HCT116 (cell line): ENCODE data around the gene MPHOSPH10. TPM values are rescaled to one million over a fixed set of nuclear protein-coding genes. Genes with fewer than 3 reads are reported as not detected.

Experiments used
- ATAC-seq: fragments of 200-7000 bp; cut with Tn5 transposase; 2 replicates; pipeline ENCODE4 v1.9.1; 2020; ENCODE audit warnings: mild to moderate bottlenecking, moderate library complexity
- BruUV-seq: library from RNA; stranded (reverse); fragments of 400-500 nt; replicated peaks from 2 replicates; lab custom pipeline; 2021; lab: Mats Ljungman, UMichigan
- CTCF ChIA-PET: fragments of 300-600 bp; sonication (Branson Sonifier 250); formaldehyde crosslinking; loops from one replicate; lab custom pipeline; 2021; ENCODE audit warnings: antibody characterized with exemption; lab: Charles Lee
- POLR2A ChIA-PET: fragments of 300-600, 350-600 bp; sonication (Branson Sonifier 250); formaldehyde crosslinking; loops from one replicate; lab custom pipeline; 2021; ENCODE audit warnings: antibody characterized with exemption; lab: Charles Lee
- RAD21 ChIA-PET, 2 experiments: fragments of 300-600 bp; sonication (Branson Sonifier 250); formaldehyde crosslinking; loops; one replicate each; lab custom pipeline; 2023; ENCODE audit warnings: low total read pairs in 2 of 2; ENCODE audit not compliant: uncharacterized antibody in 2 of 2, unreplicated experiment in 2 of 2, low non-redundant PET in 1 of 2; lab: Charles Lee
- DNase-seq: peaks from one replicate; pipeline ENCODE4 v3.0.0-alpha.2; 2010; ENCODE audit warnings: low read depth, low spot score
- H2AFZ ChIP-seq: fragments of 200-600 bp; shearing (Covaris generic), sonication (generic); 2 replicates; pipeline ENCODE4 v1.6.1; 2017; ENCODE audit warnings: low read depth, mixed run types, mixed read lengths, antibody characterized with exemption, low read length; ENCODE audit not compliant: poor library complexity, severe bottlenecking
- H3K27ac ChIP-seq: 2 replicates; pipeline ENCODE4 v1.5.1; 2012; ENCODE audit warnings: low read depth, low read length
- H3K27me3 ChIP-seq: fragments of 200-600 bp; sonication (generic); 2 replicates; pipeline ENCODE4 v1.6.1; 2016; ENCODE audit warnings: mixed run types, low read length, mixed read lengths; ENCODE audit not compliant: insufficient read depth
- H3K36me3 ChIP-seq, 2 experiments: fragments of 200-500 bp in 1 of 2; fragments of 200-600 bp in 1 of 2; sonication (Bioruptor generic) in 1 of 2; sonication (generic) in 1 of 2; 2 replicates each; pipeline versions ENCODE4 v1.5.1 to v1.6.1; 2014 to 2016; ENCODE audit warnings: low read length in 2 of 2, inconsistent platforms in 1 of 2, mixed read lengths in 1 of 2, mixed run types in 1 of 2; ENCODE audit not compliant: insufficient read depth in 2 of 2, control insufficient read depth in 1 of 2
- H3K4me1 ChIP-seq, 2 experiments: fragments of 200-600 bp in 1 of 2; sonication (generic) in 1 of 2; 2 replicates each; pipeline versions ENCODE4 v1.5.1 to v1.6.1; 2012 to 2017; ENCODE audit warnings: low read length in 2 of 2, inconsistent platforms in 1 of 2, mild to moderate bottlenecking in 1 of 2, mixed read lengths in 1 of 2, mixed run types in 1 of 2, moderate library complexity in 1 of 2; ENCODE audit not compliant: insufficient read depth in 2 of 2, control insufficient read depth in 1 of 2
- H3K4me2 ChIP-seq: fragments of 200-600 bp; sonication (generic); 2 replicates; pipeline ENCODE4 v1.6.1; 2017; ENCODE audit warnings: mixed run types, low read length, mixed read lengths
- H3K4me3 ChIP-seq, 2 experiments: fragments of 200-600 bp in 1 of 2; sonication (generic) in 1 of 2; replicated peaks in 1 of 2; 2 replicates each; pipeline ENCODE4 v1.5.1; 2011 to 2016; ENCODE audit warnings: low read length in 2 of 2, control low read depth in 1 of 2, low read depth in 1 of 2, mild to moderate bottlenecking in 1 of 2, mixed read lengths in 1 of 2, mixed run types in 1 of 2
- H3K79me2 ChIP-seq: fragments of 200-600 bp; sonication (generic); 2 replicates; pipeline ENCODE4 v1.6.1; 2017; ENCODE audit warnings: mild to moderate bottlenecking, mixed run types, low read length, moderate library complexity, mixed read lengths; ENCODE audit not compliant: insufficient read depth
- H3K9ac ChIP-seq: fragments of 200-600 bp; sonication (generic); 2 replicates; pipeline ENCODE4 v1.6.1; 2016; ENCODE audit warnings: low read length, mixed read lengths
- H3K9me2 ChIP-seq: fragments of 200-600 bp; sonication (generic), shearing (Covaris generic); 2 replicates; pipeline ENCODE4 v1.6.1; 2017; ENCODE audit warnings: mixed run types, mild to moderate bottlenecking, moderate library complexity; ENCODE audit not compliant: insufficient read depth
- H3K9me3 ChIP-seq, 2 experiments: fragments of 200-500 bp in 1 of 2; fragments of 200-600 bp in 1 of 2; sonication (Bioruptor generic) in 1 of 2; sonication (generic) in 1 of 2; 2 replicates each; pipeline ENCODE4 v1.6.1; 2014 to 2017; ENCODE audit warnings: low read length in 2 of 2, mixed read lengths in 2 of 2, inconsistent platforms in 1 of 2, low read depth in 1 of 2, mild to moderate bottlenecking in 1 of 2, mixed run types in 1 of 2, moderate library complexity in 1 of 2; ENCODE audit not compliant: control insufficient read depth in 1 of 2, insufficient read depth in 1 of 2
- H4K20me1 ChIP-seq: fragments of 200-600 bp; sonication (generic), shearing (Covaris generic); 2 replicates; pipeline ENCODE4 v1.6.1; 2017; ENCODE audit warnings: mixed run types, mild to moderate bottlenecking, moderate library complexity; ENCODE audit not compliant: insufficient read depth
- CBX3 ChIP-seq: IDR thresholded peaks from 2 replicates; pipeline ENCODE4 v1.6.1; 2012; ENCODE audit warnings: low read depth
- CEBPB ChIP-seq: IDR thresholded peaks from 2 replicates; pipeline ENCODE4 v1.6.1; 2012; ENCODE audit warnings: low read depth
- CTCF ChIP-seq, 3 experiments: fragments of 200-600 bp in 1 of 3; sonication (generic) in 1 of 3; IDR thresholded peaks in 2 of 3; conservative IDR thresholded peaks in 1 of 3; 2 replicates each; pipeline ENCODE4 v1.5.1; 2012 to 2017; ENCODE audit warnings: low read depth in 2 of 3, low read length in 2 of 3, antibody characterized with exemption in 1 of 3, borderline replicate concordance in 1 of 3, control low read depth in 1 of 3, mild to moderate bottlenecking in 1 of 3, mixed read lengths in 1 of 3, mixed run types in 1 of 3, moderate library complexity in 1 of 3; ENCODE audit not compliant: insufficient read depth in 1 of 3
- EGR1 ChIP-seq: IDR thresholded peaks from 2 replicates; pipeline ENCODE4 v1.6.1; 2012; ENCODE audit warnings: low read depth
- EZH2 ChIP-seq: fragments of 200-600 bp; sonication (generic); IDR thresholded peaks from 2 replicates; pipeline ENCODE4 v1.6.1; 2017; ENCODE audit warnings: antibody characterized with exemption, mixed run types
- EZH2phosphoT487 ChIP-seq: fragments of 200-600 bp; IDR thresholded peaks from 2 replicates; pipeline ENCODE4 v1.6.1; 2018; ENCODE audit warnings: antibody characterized with exemption, borderline replicate concordance
- FOSL1 ChIP-seq: IDR thresholded peaks from 2 replicates; pipeline ENCODE4 v1.6.1; 2012; ENCODE audit warnings: low read depth
- JUND ChIP-seq: IDR thresholded peaks from 2 replicates; pipeline ENCODE4 v1.6.1; 2012
- POLR2AphosphoS5 ChIP-seq: IDR thresholded peaks from 2 replicates; pipeline ENCODE4 v1.6.1; 2011; ENCODE audit warnings: mild to moderate bottlenecking, low read depth, low read length, moderate library complexity
- SP1 ChIP-seq: IDR thresholded peaks from 2 replicates; pipeline ENCODE4 v1.6.1; 2012; ENCODE audit warnings: low read depth
- ZBTB33 ChIP-seq: IDR thresholded peaks from 2 replicates; pipeline ENCODE4 v1.6.1; 2011; ENCODE audit warnings: mild to moderate bottlenecking, low read length, moderate library complexity; ENCODE audit not compliant: insufficient replicate concordance; ENCODE audit errors: extremely low read depth
- ZFX ChIP-seq: fragments of 450-650 bp; IDR thresholded peaks from 2 replicates; pipeline ENCODE4 v1.6.1; 2017
- intact Hi-C: fragments of 100-400 bp; cut with micrococcal nuclease; formaldehyde crosslinking; loops from 2 replicates; pipeline ENCODE4 v1.10.0; 2022
- total RNA-seq: library from RNA; stranded (reverse); gene quantifications from one replicate; pipeline ENCODE4 v1.2.1, GENCODE V29; 2021; ENCODE audit not compliant: unreplicated experiment

The MPHOSPH10 gene
- total RNA-seq, 1 experiment from 2014 or later: 36.7 TPM

- TF ChIP-seq CBX3 (no peak), POLR2AphosphoS5 (no peak), SP1 (no peak)
Observed at GRCh38 chr2:71166812-71167211, 36.4 kb downstream of the MPHOSPH10 start (continued).

DNA sequence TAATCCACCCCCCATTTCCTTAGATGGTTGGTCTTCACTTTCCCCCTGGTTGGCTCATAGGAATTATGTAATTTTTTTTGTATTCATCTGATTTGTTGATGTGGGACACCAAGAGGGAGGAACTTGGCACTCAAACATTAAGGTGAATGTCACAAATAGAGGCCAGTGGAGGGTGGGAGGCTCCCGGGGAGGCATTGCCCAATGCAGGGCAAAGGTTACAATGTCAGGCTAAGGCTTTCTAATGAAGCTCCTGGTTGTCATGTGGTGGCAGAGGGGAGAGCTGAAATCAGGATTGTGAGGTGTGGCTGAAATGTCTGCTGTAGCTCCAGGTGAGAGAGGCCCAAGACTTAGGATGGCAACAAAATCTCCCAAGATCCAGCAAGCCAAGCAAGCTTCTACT is 42.7 kb downstream of the MPHOSPH10 start:
- Histone ChIP-seq H3K9ac (no peak overlapping the region), H4K20me1 (no peaks in the 10 kb centered on the region), H3K36me3 (no peaks in the 10 kb centered on the region), H3K9me2 (no peaks in the 10 kb centered on the region), H3K79me2 (no peaks in the 10 kb centered on the region), H3K27ac (no peak overlapping the region), H3K27me3 (no peaks in the 10 kb centered on the region), H3K4me3 (no peak overlapping the region), H3K9me3 (no peaks in the 10 kb centered on the region), H3K4me2 (no peak overlapping the region), H2AFZ (no peak overlapping the region), H3K4me1 (no peaks in the 10 kb centered on the region)
- POLR2A ChIA-PET: no interaction called here
- no peak for TF ChIP-seq CTCF (IDR thresholded peaks at IDR 0.05 in 2 of 3, conservative IDR thresholded peaks at IDR 0.05 in 1 of 3; ENCODE audit: borderline replicate concordance in 1 of 3, insufficient read depth in 1 of 3, low read depth in 2 of 3, low read length in 2 of 3)
- TF ChIP-seq ZFX: no peak
- TF ChIP-seq ZBTB33: no peak
- TF ChIP-seq CEBPB: no peak
- no peak for TF ChIP-seq EZH2
- TF ChIP-seq EZH2phosphoT487: no peak
- no peak for TF ChIP-seq JUND
- TF ChIP-seq FOSL1: no peak
- TF ChIP-seq EGR1: no peak
- ATAC-seq (no peak), DNase-seq (no peak)
- CTCF ChIA-PET: no interaction called here
- BruUV-seq: no TSS peak
- intact Hi-C loops: no loop called here
- RAD21 ChIA-PET: no interaction called here
